ENCODE results near the gene RIPOR3.

- TF ChIP-seq POLR2A (IDR thresholded peaks at IDR 0.05) (no peak), CTCF (IDR thresholded peaks at IDR 0.05) (no peak)
Measured at GRCh38 chr20:50552979-50553378, 138.4 kb downstream of the RIPOR3 start.
